K562 (cell line): Measurements from ENCODE around the gene CMTM5. TPM values are rescaled to one million over a fixed set of nuclear protein-coding genes. Genes with fewer than 3 reads are reported as not detected.
A peak's percentile ranks its signal among the peaks of the same experiment; 100 is the strongest.

Experiments used
- ATAC-seq: fragments of 200-7000 bp; cut with Tn5 transposase; 3 replicates; pipeline ENCODE4 v1.9.1; 2020; ENCODE audit warnings: moderate library complexity
- BruUV-seq: library from RNA; stranded (reverse); fragments of 400-500 nt; replicated peaks from 2 replicates; lab custom pipeline; 2021; lab: Mats Ljungman, UMichigan
- CTCF ChIA-PET: fragments of 300-600 bp; formaldehyde crosslinking; extraction: SDS; loops from one replicate; lab custom pipeline; 2021; ENCODE audit warnings: low intra/inter-chr PET ratio; lab: Yijun Ruan, JAX
- POLR2A ChIA-PET: fragments of 300-600, 350-650 bp; sonication (Branson Sonifier 250); formaldehyde crosslinking; extraction: SDS; loops from one replicate; lab custom pipeline; 2021; ENCODE audit warnings: antibody characterized with exemption, inconsistent platforms; lab: Yijun Ruan, JAX
- DNase-seq, 4 experiments: peaks; one replicate each; pipeline versions ENCODE4 v3.0.0 to v3.0.0-alpha.2; 2011 to 2018; ENCODE audit warnings: low spot score in 3 of 4, mixed read lengths in 3 of 4; ENCODE audit errors: extremely low read depth in 1 of 4
- FAIRE-seq: peaks from 2 replicates; lab custom pipeline; 2011; peaks lifted over from hg19 to GRCh38; lab: Jason Lieb, UNC
- H2AFZ ChIP-seq: 2 replicates; pipeline ENCODE4 v1.6.0; 2011; ENCODE audit warnings: low read depth, low read length, control low read depth, inconsistent platforms
- H3K27ac ChIP-seq: fragments of 200-600 bp; 3 replicates; pipeline ENCODE4 v1.8.0; 2011; ENCODE audit warnings: low read depth, mild to moderate bottlenecking, control low read depth, inconsistent platforms, low read length, moderate library complexity, mixed read lengths; ENCODE audit errors: extremely low read depth
- H3K27me3 ChIP-seq, 2 experiments: fragments of 300-600 bp in 1 of 2; 2 replicates in 1 of 2; 3 replicates in 1 of 2; pipeline versions ENCODE4 v1.6.0 to v1.8.0; 2011; ENCODE audit warnings: inconsistent platforms in 2 of 2, low read length in 2 of 2, mild to moderate bottlenecking in 1 of 2, mixed read lengths in 1 of 2, moderate library complexity in 1 of 2; ENCODE audit not compliant: control insufficient read depth in 2 of 2, insufficient read depth in 2 of 2
- H3K36me3 ChIP-seq: fragments of 300-600 bp; 3 replicates; pipeline ENCODE4 v1.8.0; 2011; ENCODE audit warnings: mild to moderate bottlenecking, low read length, inconsistent platforms; ENCODE audit not compliant: control insufficient read depth, insufficient read depth
- H3K4me1 ChIP-seq, 2 experiments: fragments of 200-600 bp in 1 of 2; replicated peaks in 1 of 2; 2 replicates in 1 of 2; 3 replicates in 1 of 2; pipeline versions ENCODE4 v1.5.1 to v1.8.0; 2011; ENCODE audit warnings: inconsistent platforms in 2 of 2, low read length in 2 of 2, mild to moderate bottlenecking in 1 of 2, mixed read lengths in 1 of 2, moderate library complexity in 1 of 2; ENCODE audit not compliant: control insufficient read depth in 2 of 2, insufficient read depth in 2 of 2
- H3K4me2 ChIP-seq: 2 replicates; pipeline ENCODE4 v1.6.1; 2011; ENCODE audit warnings: low read length, control low read depth, inconsistent platforms, mixed read lengths; ENCODE audit not compliant: insufficient read depth
- H3K4me3 ChIP-seq: fragments of 200-600 bp; sonication (generic), shearing (Covaris generic); 2 replicates; pipeline ENCODE4 v1.5.1; 2016; ENCODE audit warnings: control low read depth, inconsistent platforms
- H3K79me2 ChIP-seq: fragments of 200-600 bp; 3 replicates; pipeline ENCODE4 v1.8.0; 2011; ENCODE audit warnings: low read length, inconsistent platforms; ENCODE audit not compliant: control insufficient read depth, insufficient read depth
- H3K9ac ChIP-seq, 2 experiments: 2 replicates each; pipeline versions ENCODE4 v1.6.0 to v1.6.1; 2011; ENCODE audit warnings: low read depth in 2 of 2, low read length in 2 of 2, control low read depth in 1 of 2, inconsistent platforms in 1 of 2, mild to moderate bottlenecking in 1 of 2, mixed read lengths in 1 of 2; ENCODE audit not compliant: insufficient read depth in 1 of 2
- H3K9me1 ChIP-seq: one replicate; pipeline ENCODE4 v1.6.0; 2011; ENCODE audit warnings: inconsistent platforms, mild to moderate bottlenecking, low read length, moderate library complexity; ENCODE audit not compliant: control insufficient read depth, insufficient read depth
- H3K9me3 ChIP-seq: replicated peaks from 2 replicates; pipeline ENCODE4 v1.5.1; 2011; ENCODE audit warnings: low read depth, low read length, inconsistent platforms; ENCODE audit not compliant: control insufficient read depth, insufficient read depth
- H4K20me1 ChIP-seq: replicated peaks from 2 replicates; pipeline ENCODE4 v1.6.1; 2011; ENCODE audit warnings: low read length, inconsistent platforms, mixed read lengths; ENCODE audit not compliant: control insufficient read depth, insufficient read depth
- ATF7 ChIP-seq: fragments of 450-650 bp; IDR thresholded peaks from 2 replicates; pipeline ENCODE4 v1.7.1; 2014; ENCODE audit warnings: mild to moderate bottlenecking, moderate library complexity
- CBFA2T3 ChIP-seq: fragments of 450-650 bp; IDR thresholded peaks from 2 replicates; pipeline ENCODE4 v1.6.1; 2017
- JUNB ChIP-seq: fragments of 450-650 bp; formaldehyde crosslinking; conservative IDR thresholded peaks from 2 replicates; pipeline ENCODE4 v1.4.0; 2020; ENCODE audit warnings: mild to moderate bottlenecking
- STAG1 ChIP-seq: sonication (generic); formaldehyde crosslinking; IDR thresholded peaks from 2 replicates; pipeline ENCODE4 v1.5.0; 2020; ENCODE audit warnings: missing genetic modification reagents, borderline replicate concordance
- WGBS: fragments of 100-300 bp; shearing (Covaris generic); methylation state at CpG from one replicate; pipeline ENCODE4 v1.1.6; 2016; ENCODE audit warnings: low coverage, mixed read lengths; ENCODE audit not compliant: insufficient coverage; ENCODE audit errors: missing lambda C conversion rate; 5-methylcytosine and 5-hydroxymethylcytosine counted together
- in situ Hi-C: fragments of 300-500 bp; cut with MboI; formaldehyde crosslinking; loops from 4 replicates; pipeline ENCODE4 v1.15.0; 2018; ENCODE audit warnings: inconsistent platforms, mixed read lengths
- intact Hi-C: fragments of 100-400 bp; cut with micrococcal nuclease; formaldehyde crosslinking; loops from 2 replicates; pipeline ENCODE4 v1.14.2; 2022
- polyA plus RNA-seq, 8 experiments: library from polyadenylated mRNA; depleted of rRNA in 4 of 8; stranded (reverse) in 5 of 8; unstranded in 3 of 8; fragments of >200 nt; fragmentation: Nextera tagmentation in 2 of 8; fragmentation: Illumina TruSeq in 1 of 8; extraction: Ambion mirVana in 2 of 8; extraction: Trizol in 1 of 8; gene quantifications; 2 replicates each; pipeline versions ENCODE4 v1.2.1 to v1.2.3, GENCODE V29; 2011 to 2014; ENCODE audit warnings: inconsistent platforms in 1 of 8, missing spikeins in 1 of 8
- total RNA-seq, 7 experiments: library from RNA; depleted of rRNA in 6 of 7; stranded (reverse); fragments of >200 nt in 6 of 7; fragmentation: Illumina TruSeq in 2 of 7; extraction: Trizol in 2 of 7; gene quantifications; 2 replicates each; pipeline versions ENCODE4 v1.2.1 to v1.2.3, GENCODE V29; 2011 to 2021; ENCODE audit warnings: low replicate concordance in 1 of 7
- TF ChIP-seq, protein P1 (sequence below): fragments of 250-450 bp; sonication (Bioruptor Pico); IDR thresholded peaks from 2 replicates; pipeline ENCODE4 v1.5.0; 2020; ENCODE audit warnings: mild to moderate bottlenecking, borderline replicate concordance
- TF ChIP-seq, protein P2 (sequence below): conservative IDR thresholded peaks from 2 replicates; pipeline ENCODE4 v1.6.1; 2011; ENCODE audit warnings: low read depth, mild to moderate bottlenecking, low read length; ENCODE audit not compliant: control insufficient read depth

Gene CMTM5
- total and polyA plus RNA-seq, 9 of the 15 experiments (the other 6 are each of a cell fraction or from before 2014, with no cell fraction given), result 0.21 TPM; not detected in 8

DNA sequence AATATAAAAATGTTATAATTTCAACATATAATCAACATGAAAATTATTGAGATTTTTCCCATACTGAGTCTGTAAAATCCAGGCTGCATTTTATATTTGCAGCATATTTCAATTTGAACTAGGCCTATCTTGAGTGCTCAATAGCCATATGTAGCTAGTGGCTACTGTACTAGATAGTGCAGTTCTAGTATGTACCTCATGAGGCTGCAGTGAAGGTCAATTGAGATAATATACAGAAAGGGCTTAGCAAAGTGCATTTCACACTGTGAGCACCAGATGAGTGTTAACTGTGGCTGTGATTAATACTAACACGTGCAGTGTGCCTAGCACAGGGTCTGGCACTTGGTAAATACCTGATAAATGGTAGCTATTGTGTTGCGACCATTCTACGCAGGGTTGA is 18.8 kb upstream of the CMTM5 start:
- Histone ChIP-seq H3K4me1 (peaks cover 0 to 5% of the 10 kb centered on the region in 2 experiments; a peak in 3 of 5 replicates), H3K9me1 (no peaks in the 10 kb centered on the region), H3K27me3 (peaks cover 13 to 48% of the 10 kb centered on the region in 2 experiments; a peak in 4 of 5 replicates), H3K27ac (no peak overlapping the region), H3K79me2 (no peaks in the 10 kb centered on the region)
- BruUV-seq, result no TSS peak
- intact Hi-C loops (no loop called here), in situ Hi-C loops (no loop called here)
- WGBS, result 14% methylated on average over 3 of the region's 3 CpGs
- DNase-seq, result no peak
- POLR2A ChIA-PET, result interaction anchor here (0.6 kb wide), 1 partner anchor 312 kb away, joined by 4 read pairs; no protein-coding TSS in a partner anchor
- TF ChIP-seq, protein P1, sequence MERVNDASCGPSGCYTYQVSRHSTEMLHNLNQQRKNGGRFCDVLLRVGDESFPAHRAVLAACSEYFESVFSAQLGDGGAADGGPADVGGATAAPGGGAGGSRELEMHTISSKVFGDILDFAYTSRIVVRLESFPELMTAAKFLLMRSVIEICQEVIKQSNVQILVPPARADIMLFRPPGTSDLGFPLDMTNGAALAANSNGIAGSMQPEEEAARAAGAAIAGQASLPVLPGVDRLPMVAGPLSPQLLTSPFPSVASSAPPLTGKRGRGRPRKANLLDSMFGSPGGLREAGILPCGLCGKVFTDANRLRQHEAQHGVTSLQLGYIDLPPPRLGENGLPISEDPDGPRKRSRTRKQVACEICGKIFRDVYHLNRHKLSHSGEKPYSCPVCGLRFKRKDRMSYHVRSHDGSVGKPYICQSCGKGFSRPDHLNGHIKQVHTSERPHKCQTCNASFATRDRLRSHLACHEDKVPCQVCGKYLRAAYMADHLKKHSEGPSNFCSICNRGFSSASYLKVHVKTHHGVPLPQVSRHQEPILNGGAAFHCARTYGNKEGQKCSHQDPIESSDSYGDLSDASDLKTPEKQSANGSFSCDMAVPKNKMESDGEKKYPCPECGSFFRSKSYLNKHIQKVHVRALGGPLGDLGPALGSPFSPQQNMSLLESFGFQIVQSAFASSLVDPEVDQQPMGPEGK (CRISPR knock-in tag), result no peak
- TF ChIP-seq CBFA2T3 (peak; percentile 32), JUNB (no peak), STAG1 (CRISPR knock-in tag) (no peak), ATF7 (no peak)
- TF ChIP-seq, protein P2, sequence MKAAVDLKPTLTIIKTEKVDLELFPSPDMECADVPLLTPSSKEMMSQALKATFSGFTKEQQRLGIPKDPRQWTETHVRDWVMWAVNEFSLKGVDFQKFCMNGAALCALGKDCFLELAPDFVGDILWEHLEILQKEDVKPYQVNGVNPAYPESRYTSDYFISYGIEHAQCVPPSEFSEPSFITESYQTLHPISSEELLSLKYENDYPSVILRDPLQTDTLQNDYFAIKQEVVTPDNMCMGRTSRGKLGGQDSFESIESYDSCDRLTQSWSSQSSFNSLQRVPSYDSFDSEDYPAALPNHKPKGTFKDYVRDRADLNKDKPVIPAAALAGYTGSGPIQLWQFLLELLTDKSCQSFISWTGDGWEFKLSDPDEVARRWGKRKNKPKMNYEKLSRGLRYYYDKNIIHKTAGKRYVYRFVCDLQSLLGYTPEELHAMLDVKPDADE, result no peak
- TF ChIP-seq, all 486 proteins: peak for 1
- no peak for FAIRE-seq
- H3K9me3 ChIP-seq, result no peaks in the 10 kb centered on the region
- no peaks in the 10 kb centered on the region for H3K36me3 ChIP-seq
- no peak overlapping the region for H2AFZ ChIP-seq
- no peaks in the 10 kb centered on the region; the same call in 1 of the 2 replicates for H4K20me1 ChIP-seq
- no peak overlapping the region for H3K9ac ChIP-seq
- ATAC-seq, result peak; percentile 71
- CTCF ChIA-PET, result no interaction called here
- H3K4me3 ChIP-seq, result no peak overlapping the region
- no peak overlapping the region for H3K4me2 ChIP-seq
